Neural crest cell (in vitro differentiated cells): ENCODE measurements around the gene NAPB. TPM values are rescaled to one million over a fixed set of nuclear protein-coding genes. Genes with fewer than 3 reads are reported as not detected.
A peak's percentile ranks its signal among the peaks of the same experiment; 100 is the strongest.

Source experiments
- DNase-seq: peaks from one replicate; pipeline ENCODE4 v3.0.0; 2021; ENCODE audit warnings: low read depth, mixed read lengths, low spot score
- H3K27ac Mint-ChIP-seq: one replicate; pipeline ENCODE4 v1.8.0; 2021; ENCODE audit warnings: mild to moderate bottlenecking, mixed read lengths; ENCODE audit not compliant: unreplicated experiment
- H3K27me3 Mint-ChIP-seq: 2 replicates; pipeline ENCODE4 v1.8.0; 2021; ENCODE audit warnings: low read depth, mild to moderate bottlenecking, mixed read lengths
- H3K36me3 Mint-ChIP-seq: 2 replicates; pipeline ENCODE4 v1.8.0; 2021; ENCODE audit warnings: low read depth, mild to moderate bottlenecking, mixed read lengths
- H3K4me1 Mint-ChIP-seq: 2 replicates; pipeline ENCODE4 v1.8.0; 2021; ENCODE audit warnings: mixed read lengths
- H3K4me3 Mint-ChIP-seq: one replicate; pipeline ENCODE4 v1.8.0; 2021; ENCODE audit warnings: mild to moderate bottlenecking, mixed read lengths
- H3K9me3 Mint-ChIP-seq: 2 replicates; pipeline ENCODE4 v1.8.0; 2021; ENCODE audit warnings: mixed read lengths
- CTCF ChIP-seq: fragments of 200-600 bp; sonication (generic); conservative IDR thresholded peaks from 2 replicates; pipeline ENCODE4 v1.5.0; 2021; ENCODE audit warnings: antibody characterized with exemption, mild to moderate bottlenecking
- total RNA-seq: library from RNA; stranded (reverse); gene quantifications from 2 replicates; pipeline ENCODE4 v1.2.1, GENCODE V29; 2021

NAPB gene
- total RNA-seq, 1 donor from 2014 or later = 14.6 TPM

GRCh38 chr20:23451956-23452487, 30.7 kb upstream of the NAPB start:
- Mint-ChIP-seq H3K27ac (no peak overlapping the region), H3K9me3 (no peaks in the 10 kb centered on the region), H3K4me3 (no peak overlapping the region), H3K27me3 (peaks cover 3% of the 10 kb centered on the region), H3K36me3 (no peaks in the 10 kb centered on the region), H3K4me1 (peaks cover 3% of the 10 kb centered on the region)
- no peak for TF ChIP-seq CTCF
- DNase-seq = no peak

GRCh38 chr20:23450877-23451276, 29.6 kb upstream of the NAPB start:
- Mint-ChIP-seq H3K4me3 (no peak overlapping the region), H3K36me3 (no peaks in the 10 kb centered on the region), H3K9me3 (no peaks in the 10 kb centered on the region), H3K27ac (peak overlapping the region; percentile 51), H3K4me1 (peaks cover 9% of the 10 kb centered on the region), H3K27me3 (peaks cover 3% of the 10 kb centered on the region)
- DNase-seq = no peak
- no peak for TF ChIP-seq CTCF

- Mint-ChIP-seq H3K4me1 (peaks cover 9% of the 10 kb centered on the region), H3K9me3 (no peaks in the 10 kb centered on the region), H3K27ac (no peak overlapping the region), H3K27me3 (peaks cover 10% of the 10 kb centered on the region), H3K4me3 (no peak overlapping the region), H3K36me3 (no peaks in the 10 kb centered on the region)
- DNase-seq = no peak
- no peak for TF ChIP-seq CTCF
Measured at GRCh38 chr20:23449421-23449820, 28.1 kb upstream of the NAPB start.

GRCh38 chr20:23448167-23448566, 26.9 kb upstream of the NAPB start:
- no peaks in the 10 kb centered on the region for H3K9me3 Mint-ChIP-seq
- H3K27ac Mint-ChIP-seq = no peak overlapping the region
- no peak for TF ChIP-seq CTCF
- peaks cover 9% of the 10 kb centered on the region for H3K4me1 Mint-ChIP-seq
- DNase-seq = no peak
- H3K4me3 Mint-ChIP-seq = no peak overlapping the region
- no peaks in the 10 kb centered on the region for H3K36me3 Mint-ChIP-seq
- H3K27me3 Mint-ChIP-seq = peaks cover 10% of the 10 kb centered on the region

GRCh38 chr20:23446505-23446904, 25.2 kb upstream of the NAPB start:
- Mint-ChIP-seq H3K27me3 (peaks cover 10% of the 10 kb centered on the region), H3K36me3 (no peaks in the 10 kb centered on the region), H3K9me3 (no peaks in the 10 kb centered on the region), H3K27ac (no peak overlapping the region), H3K4me1 (peaks cover 14% of the 10 kb centered on the region), H3K4me3 (no peak overlapping the region)
- peak; percentile 59 for TF ChIP-seq CTCF
- peak; percentile 72 for DNase-seq
